Lower leg skin (tissue), 3 donors: ENCODE measurements around the gene SMARCE1.

Experiments used
- POLR2A ChIP-seq, 2 donors: fragments of 450-650 bp; IDR thresholded peaks; one replicate each; pipeline ENCODE4 v1.6.1; 2016 to 2017; ENCODE audit warnings: antibody characterized with exemption in 2 of 2, mild to moderate bottlenecking in 1 of 2, moderate library complexity in 1 of 2
- TF ChIP-seq, protein P1 (sequence below), 3 donors: fragments of 450-650 bp; IDR thresholded peaks; one replicate each; pipeline ENCODE4 v1.5.1; 2016; ENCODE audit warnings: antibody characterized with exemption in 3 of 3, mild to moderate bottlenecking in 3 of 3, moderate library complexity in 2 of 3

DNA sequence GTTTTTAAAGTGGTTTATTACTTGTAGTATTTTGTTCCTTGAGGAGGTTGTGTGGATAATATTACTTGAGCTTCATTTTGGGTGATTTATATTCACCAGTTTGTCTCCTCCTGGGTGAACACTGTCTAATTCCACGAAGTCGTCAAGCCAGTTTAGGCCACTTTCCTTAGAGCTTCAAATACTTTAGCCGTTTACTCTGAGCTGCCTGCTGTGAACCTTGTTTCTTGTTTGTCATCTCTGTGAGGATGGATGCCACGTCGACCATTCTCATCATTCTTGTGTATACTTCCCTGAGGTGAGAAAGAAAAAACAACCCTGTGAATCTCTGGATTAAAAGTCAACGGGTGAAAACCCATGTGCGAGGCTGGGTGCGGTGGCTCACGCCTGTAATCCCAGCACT lies 47.0 kb upstream of the SMARCE1 start:
- no peak for TF ChIP-seq POLR2A (IDR thresholded peaks at IDR 0.05)
- TF ChIP-seq, protein P1, sequence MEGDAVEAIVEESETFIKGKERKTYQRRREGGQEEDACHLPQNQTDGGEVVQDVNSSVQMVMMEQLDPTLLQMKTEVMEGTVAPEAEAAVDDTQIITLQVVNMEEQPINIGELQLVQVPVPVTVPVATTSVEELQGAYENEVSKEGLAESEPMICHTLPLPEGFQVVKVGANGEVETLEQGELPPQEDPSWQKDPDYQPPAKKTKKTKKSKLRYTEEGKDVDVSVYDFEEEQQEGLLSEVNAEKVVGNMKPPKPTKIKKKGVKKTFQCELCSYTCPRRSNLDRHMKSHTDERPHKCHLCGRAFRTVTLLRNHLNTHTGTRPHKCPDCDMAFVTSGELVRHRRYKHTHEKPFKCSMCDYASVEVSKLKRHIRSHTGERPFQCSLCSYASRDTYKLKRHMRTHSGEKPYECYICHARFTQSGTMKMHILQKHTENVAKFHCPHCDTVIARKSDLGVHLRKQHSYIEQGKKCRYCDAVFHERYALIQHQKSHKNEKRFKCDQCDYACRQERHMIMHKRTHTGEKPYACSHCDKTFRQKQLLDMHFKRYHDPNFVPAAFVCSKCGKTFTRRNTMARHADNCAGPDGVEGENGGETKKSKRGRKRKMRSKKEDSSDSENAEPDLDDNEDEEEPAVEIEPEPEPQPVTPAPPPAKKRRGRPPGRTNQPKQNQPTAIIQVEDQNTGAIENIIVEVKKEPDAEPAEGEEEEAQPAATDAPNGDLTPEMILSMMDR (IDR thresholded peaks at IDR 0.05), result no peak
